NOMO-1 treated with DMSO at 0.1 percent for 48 hours (cell line): ENCODE measurements around the gene VPS41.
A peak's percentile ranks its signal among the peaks of the same experiment; 100 is the strongest.

Source experiments
- DNase-seq: peaks from one replicate; lab custom pipeline; 2025; ENCODE audit not compliant: unreplicated experiment; lab: John Stamatoyannopoulos, UW

VPS41 gene

DNA sequence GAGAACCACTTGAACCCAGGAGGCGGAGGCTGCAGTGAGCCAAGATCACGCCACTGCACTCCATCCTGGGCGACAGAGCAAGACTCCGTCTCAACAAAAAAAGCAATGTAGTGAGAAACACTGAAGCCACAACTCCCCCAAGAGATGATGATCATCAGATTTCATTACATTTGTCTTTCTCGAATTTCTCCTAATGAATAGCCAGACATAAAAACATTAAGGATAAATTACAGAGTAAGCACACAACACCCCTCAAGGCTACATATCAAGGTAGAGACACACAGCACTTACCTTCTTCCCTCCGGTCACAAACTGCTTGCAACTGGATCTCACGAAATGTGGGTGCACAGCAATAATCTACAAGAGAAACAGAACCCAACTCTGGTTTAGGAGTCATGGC is 91.5 kb downstream of the VPS41 start:
- DNase-seq: no peak

DNA sequence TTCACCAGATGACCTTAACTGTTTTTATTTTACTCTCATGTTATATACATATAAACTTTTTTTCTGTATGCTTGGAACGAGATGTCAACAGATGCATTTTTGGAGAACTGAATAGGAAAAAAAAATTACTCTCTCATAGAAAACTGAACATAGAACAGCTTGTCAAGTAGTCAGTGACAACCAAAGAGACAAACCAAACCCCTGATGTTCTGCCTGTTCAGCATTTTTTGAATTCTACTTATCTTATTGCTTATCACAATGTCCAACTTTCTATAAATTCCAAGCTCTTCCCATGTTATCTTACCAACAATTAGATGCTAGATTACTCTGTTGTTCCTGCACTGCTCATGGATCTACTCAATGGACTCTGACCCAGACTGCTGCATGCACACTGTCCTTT is 95.2 kb downstream of the VPS41 start:
- no peak for DNase-seq

DNA sequence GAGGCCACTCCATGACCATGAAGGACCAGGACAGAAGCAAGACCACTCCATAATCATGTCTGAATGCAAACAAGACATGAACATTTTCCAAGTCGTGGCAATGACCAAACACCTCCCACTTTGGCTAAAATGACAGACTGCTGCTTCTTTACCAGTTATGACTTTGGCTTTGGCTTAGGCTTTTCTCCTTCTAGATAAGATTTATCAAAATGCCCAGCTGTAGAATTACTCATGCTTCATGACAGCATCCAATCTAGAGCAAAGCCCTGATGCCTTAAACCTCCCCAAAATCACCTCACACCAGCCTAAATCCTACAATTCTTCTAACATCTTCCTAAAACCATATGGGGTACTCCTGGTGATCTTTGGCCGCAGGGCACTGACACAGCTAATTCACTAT is 102.1 kb downstream of the VPS41 start:
- DNase-seq: no peak

DNA sequence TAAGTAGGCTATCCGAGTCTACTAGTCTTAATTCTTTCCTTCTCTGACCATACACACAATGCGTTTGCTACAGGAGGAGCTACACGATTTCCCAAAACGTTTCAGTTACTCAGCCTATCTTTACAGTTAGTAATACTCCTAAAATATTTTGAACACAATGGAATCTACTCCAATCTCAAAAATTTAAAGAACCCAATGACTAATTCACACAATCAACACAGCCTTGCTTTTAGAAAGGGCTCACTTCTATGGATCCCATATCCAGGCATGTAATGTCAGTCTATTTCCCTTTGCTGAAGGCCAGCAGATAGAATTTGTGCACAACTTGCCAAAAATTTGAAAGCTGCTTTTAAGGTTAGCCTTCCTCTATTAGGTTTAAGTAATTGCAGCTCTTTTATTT is 107.2 kb downstream of the VPS41 start:
- no peak for DNase-seq

DNA sequence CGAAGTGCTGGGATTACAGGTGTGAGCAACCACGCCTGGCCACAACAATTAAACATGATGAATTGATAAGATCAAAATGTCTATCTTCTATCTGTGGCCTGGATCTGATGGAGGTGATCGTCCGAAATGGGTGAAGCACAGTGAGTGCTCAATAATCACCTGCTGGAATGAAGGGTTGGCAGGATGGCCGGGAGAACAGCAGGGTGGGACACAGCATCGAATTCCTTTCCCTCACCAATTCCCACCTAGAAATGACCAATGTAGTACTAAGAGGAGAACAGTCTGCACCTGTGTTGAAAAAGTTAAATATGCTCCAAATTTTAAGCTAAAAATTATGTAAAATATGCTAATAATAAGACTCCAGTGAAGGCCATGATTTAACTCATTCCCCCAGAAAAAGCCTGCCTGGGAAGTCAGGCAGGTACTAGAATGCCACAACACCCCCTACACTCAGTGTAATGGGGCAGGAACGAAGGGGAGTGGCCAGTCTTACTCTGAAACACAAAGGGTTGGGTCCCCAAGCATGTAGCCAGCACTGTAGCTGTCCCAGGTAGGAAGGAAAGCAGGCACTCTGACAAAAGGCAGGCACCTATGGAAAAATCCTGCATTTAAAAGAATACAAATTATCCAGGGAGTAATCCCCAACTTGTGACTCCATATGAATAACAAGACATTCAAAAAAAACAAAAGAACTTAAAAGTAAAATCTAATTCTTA is 110.3 kb downstream of the VPS41 start:
- no peak for DNase-seq

DNA sequence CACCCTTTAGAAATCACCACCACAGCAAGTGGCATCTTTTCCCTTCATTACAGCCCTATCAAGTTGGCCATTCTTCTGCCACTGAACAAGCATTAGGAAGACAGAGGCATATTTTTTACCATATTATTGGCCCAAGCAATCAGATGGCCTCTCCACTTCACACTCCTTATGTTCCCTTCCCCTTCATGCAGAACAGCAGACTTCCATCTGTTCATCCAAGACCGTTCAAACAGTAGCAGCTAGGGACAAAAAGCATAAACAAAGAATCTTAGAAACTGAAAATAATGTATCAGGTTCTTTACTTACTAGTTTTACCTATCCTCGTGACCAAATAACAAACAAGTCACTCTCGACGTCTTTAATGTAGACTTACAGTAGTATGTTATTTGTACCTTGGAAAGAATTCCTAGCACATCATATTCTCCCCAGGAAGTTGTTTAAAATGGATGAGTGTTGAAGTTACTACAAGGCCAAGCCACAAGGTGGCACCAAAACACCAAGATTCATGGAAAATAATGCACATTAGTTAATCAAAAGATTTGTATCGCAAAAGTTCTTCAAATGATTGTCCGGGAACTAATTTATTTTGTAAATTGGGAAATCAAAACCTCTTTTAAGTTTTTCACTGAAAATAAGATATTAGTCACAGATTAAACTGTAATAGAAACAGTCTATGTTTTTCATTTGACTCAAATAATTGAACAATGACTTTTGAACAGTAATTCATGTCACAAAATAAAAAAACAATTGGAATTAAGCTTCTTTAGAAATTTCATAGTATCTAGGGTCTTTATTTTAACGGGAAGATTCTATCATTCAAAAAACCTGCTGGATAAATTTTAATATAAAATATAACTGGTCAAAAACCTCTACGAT is 112.1 kb downstream of the VPS41 start:
- DNase-seq: peak; percentile 24

DNA sequence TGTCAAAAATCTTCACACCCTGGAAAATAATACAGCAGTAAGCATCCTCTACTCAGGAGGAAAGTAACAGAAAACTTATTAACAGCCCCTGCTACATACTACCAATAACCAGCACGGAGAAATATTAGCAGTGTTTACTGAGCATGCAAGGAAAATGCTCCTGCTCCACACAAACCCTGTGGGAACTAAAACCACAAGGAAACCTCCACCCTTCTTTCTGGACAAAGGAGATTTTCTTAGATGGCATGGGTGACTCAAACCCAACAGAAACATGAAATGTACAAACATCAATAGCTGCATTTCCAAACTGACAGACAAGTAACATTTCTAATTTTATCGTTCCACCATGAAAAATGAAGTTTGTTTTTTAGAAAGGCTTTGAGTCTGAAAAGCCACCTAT is 113.4 kb downstream of the VPS41 start:
- no peak for DNase-seq

DNA sequence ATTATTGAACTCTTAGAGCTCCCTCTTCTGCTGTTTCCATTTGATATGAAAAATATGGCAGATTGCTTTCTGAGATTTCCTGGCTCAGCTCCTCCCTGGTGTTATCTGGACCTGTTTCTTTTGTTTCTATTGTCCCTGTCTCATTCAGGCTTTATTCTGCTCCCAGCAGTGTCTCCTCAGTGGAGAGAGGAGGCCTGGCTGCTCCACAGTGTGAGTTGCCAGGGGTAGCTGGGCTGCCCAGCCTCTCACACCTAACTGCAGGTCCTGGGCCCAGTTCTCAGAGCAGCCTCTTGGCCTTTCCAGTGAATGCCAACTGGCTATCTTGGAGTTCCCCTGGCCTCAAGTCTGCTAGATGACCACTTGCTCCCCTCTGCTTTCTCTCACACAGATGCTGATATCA is 127.0 kb downstream of the VPS41 start:
- no peak for DNase-seq

DNA sequence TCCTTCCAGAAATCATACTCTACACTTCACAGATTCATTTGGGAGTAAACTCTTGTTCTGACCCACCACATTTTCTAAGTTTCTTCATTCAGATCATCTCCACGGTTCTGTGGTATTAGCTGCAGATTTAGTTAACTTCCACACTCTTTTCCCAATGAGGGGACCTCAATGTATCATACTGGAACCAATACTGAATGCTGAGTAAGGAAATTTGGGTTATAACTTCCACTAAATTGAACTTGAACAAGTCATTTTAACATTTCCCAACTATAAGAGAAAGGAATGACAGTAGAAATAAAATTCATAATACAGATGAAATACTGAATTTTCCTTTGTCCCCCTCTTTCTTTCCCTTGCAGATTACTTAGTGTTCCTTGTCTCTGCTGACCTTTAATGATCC is 131.4 kb downstream of the VPS41 start:
- no peak for DNase-seq

DNA sequence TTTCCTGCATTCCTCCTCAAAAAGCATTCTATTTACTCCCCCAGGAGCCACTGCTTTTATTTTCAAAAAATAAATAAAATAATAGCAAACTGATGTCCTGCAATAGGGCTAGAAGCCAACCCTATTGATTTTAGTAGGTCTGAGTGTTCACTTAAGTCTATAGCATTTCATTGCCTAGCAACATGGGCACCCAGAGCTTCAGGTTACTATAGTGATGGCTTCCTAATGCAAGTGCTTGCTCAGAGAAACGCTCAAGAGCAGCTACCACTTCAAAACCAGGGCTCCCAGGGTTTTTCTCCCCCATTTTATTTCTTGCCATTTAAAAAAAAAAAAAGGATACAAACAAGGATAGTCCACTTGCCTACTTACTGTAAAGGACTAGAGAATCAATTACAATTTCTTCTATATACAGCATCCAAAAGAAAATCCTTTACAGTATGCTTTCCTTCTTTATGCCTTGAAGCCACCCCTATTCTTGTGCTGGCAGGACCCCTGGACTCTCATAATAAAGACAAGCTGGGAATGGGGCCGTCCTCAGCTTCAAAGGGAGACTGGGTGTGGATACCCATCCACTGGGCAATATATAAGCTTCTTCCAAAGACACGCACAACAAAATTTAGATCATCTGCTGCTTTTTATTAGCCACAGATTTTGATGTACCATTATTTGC is 133.3 kb downstream of the VPS41 start:
- DNase-seq: no peak

DNA sequence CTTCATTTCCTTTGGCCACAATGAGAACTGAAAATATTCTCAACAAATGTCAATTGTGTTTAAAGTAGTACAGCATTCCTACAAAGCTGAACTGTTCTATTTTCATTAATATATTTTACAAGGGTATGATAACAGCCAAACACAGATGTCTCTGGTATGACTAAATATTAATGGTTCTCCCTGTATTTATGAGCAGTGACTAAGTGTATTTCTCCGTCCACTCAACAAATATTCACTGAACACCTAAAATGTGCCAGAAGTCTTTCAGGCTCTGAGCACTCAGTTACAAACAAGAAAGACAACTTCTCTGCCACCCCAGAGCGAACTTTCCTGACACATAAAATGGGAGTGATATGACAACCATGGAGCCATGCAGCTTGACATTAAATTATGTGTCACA is 135.6 kb downstream of the VPS41 start:
- no peak for DNase-seq

DNA sequence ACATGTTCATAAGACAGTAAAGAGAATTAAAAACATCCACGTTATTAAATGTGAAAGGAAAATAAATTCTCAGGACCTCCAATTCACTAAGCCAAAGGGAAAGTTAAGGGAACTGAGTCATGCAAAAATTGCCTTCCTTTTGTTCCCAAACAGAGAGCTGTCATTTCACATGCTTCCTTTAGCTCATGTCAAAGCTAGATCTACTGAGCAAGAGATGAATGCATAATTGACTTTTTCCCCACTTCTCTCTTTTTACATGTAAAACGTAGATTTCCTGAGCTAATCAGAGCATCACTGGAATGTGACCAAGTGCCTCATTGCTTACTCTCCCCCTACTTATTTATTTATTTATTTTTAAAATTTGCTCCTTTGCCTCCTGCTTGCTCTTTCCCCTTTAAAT is 148.8 kb downstream of the VPS41 start:
- no peak for DNase-seq

DNA sequence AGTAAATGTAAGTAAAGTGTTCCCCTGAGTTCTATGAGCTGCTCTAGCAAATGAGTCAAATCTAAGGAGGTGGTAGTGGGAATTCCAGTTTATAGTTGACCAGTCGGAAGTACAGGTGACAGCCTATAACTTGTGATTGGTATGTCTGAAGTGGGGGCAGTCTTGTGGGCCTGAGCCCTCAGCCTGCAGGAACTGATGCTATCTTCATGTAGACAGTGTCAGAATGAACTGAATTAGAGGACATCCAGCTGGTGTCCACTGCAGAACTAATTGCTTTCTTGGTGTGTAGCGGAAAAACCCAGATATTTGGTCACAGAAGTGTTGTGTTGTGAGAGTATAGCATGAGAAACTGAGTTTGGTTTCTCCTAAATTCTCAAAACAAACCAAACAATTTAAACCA is 150.0 kb downstream of the VPS41 start:
- DNase-seq: no peak

DNA sequence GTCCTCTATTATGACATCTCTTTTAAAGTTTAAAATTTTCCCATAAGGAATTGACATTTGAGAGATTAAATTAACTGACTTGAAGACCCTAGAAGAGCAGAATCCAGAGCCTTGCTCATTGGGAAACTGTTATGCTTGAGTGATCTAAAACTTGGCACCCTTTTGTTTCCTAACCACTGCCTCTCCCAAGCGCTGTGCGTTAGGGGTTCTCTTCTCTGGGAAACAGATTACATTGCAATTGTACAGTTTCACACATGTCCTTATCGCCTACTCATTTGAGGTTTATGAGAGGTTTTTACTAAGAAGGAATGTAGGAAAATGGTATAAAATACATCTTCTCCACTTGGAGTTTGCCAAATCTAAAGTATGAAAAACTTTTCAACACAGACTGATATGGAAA is 151.1 kb downstream of the VPS41 start:
- DNase-seq: no peak

DNA sequence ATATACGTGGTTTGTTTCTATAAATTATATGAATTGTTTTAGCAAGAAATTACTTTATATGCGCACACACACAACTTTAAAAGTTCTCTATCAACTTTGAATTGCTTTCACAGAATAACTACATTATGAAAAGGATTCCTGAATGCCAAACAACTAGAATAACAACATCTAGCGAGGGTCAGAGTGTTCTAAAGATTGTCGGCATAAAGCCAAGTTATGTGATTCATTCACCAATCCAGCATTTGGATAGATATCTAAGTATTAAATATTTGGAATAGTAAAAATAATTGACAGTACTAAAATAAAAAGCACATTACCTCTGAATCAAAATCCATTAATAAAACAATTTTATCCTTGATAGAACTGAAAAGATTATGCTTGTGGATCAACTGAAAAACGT is 152.5 kb downstream of the VPS41 start:
- no peak for DNase-seq

DNA sequence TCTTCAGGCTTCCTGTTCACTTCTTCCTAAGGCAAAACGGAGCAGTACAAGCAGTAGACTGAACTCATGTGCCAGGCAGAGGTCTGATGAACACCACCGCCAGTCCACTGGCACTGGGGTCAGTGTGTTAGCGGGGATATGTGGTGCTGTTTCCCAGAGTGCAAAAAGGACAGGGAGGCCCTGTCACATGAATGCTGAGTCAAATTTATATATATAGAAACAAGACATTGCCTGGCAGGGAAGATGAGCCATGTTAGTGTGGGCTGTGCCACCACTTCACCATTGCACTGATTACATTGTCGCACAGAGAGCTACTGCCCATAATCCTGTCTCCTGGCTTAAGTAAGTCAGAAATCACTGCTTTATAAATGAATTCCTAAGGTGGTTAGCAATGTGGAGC is 155.6 kb downstream of the VPS41 start:
- DNase-seq: no peak

DNA sequence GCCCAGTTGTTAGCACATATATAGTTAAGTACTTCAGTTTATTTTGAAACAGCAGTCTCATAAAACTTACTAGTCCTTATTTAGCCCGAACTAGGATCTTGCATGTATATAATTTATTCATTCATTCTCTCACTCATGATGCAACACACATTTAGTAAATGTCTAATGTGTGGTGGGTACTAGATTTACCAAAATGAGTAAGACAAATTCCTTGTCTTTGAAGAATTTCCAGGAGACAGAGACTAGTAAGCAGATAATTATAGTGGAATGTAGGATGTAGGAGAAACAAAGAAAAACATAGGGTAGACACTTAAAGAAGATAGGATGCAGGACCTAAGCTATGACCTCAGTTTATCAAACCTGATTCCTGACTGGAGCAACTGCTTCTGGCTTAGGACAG is 157.6 kb downstream of the VPS41 start:
- no peak for DNase-seq

DNA sequence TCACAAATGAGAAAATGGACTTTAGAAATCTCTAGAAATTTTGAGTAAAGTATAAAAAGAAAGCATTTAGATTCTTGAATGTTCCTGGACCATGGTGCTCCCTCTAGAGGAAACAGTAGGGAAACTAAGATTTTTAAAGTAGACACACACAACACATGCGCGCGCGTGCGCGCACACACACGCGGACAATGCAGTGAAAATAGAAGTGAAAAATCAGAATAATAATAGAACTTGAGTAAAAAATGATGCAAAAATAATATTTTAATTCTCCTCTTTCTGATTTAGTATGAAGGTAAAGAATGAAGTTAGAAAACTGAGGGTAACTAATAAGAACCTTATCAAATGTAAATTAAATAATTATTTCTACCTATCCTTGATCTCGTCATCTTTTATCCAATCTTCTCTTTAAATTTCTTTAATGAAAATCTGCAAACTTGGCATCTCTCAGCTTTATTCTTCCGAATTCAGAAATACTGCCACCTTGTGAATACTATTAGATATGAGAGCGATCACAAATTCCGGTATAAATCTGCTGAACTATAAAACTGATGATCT is 160.9 kb downstream of the VPS41 start:
- no peak for DNase-seq

DNA sequence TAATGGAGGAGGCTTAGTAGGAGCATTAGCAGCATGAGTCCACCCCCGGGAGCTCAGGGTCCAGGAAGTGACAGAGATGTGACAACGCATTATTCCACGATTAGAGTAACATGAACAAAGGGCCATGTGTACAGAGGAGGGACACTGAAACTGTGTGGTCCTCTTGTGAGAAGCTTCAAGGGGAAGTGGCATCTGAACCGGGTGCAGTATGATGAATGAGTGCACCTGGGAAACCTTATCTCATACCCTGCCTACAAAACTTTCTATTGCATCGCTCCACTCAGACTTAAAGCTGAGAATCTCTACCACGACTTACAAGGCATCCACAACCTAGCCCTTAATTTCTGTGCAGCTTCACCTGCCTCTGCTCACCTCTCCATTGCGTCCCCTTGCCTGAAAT is 162.6 kb downstream of the VPS41 start:
- DNase-seq: no peak

DNA sequence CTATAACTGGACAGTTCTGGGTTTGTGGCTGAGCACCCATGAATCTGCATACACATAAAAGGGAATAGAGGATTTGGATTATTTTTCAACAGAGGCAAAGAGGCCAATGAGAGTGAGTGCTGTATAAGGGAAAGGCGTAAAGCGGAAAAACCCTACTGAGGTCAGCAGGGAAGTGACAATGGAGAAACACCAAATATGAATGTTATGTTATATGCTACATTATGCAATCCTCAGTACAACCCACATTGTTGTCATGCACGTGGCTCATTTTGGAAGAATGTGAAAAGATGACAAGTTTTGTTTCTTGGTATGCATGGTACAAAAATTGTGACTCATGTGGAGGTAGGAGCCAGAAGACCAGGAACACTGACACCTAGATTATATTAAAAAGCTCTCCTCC is 164.2 kb downstream of the VPS41 start:
- no peak for DNase-seq

DNA sequence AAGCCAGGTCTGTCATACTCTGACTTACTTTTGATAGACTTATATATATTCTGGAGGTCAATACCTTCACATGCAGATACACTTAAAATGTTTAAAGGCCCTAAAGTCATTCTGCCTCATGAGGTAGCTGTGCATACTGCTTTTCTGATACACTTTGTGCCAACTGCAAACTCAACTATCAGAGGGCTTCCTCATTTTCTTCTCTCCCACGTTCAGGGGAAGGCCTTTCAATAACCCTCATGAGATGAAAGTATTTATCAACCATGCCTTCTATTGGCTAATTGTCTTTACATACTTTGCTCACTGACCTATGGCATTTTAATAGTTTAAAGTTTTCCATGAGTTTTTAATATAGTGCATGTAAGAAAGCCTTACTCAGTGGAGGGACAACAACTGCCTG is 165.1 kb downstream of the VPS41 start:
- DNase-seq: no peak

DNA sequence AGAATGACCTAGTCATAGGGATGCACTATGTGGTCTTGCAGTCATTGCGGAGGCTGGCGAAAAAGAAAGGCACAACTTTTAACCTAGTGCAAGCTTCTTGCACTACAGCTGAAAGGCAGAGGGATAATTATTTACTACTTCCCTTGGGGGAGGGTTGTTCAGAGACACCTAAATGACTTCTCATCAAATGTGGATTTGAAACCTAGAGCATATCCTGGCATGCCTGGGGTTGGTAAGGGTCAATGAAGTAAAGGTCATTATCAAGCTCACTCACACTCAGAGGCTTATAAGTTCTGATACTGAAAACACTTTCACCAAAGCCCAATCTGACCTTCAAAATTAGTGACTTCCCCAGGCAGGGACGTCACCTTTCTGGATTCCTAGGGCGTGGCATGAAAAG is 168.9 kb downstream of the VPS41 start:
- DNase-seq: no peak
